ENCODE data around the gene GLG1.

GRCh38 chr16:74468807-74469525 is 137.9 kb downstream of the GLG1 start:
- TF ChIP-seq CTCF (IDR thresholded peaks at IDR 0.05) = no peak
- no peak for TF ChIP-seq POLR2A (IDR thresholded peaks at IDR 0.05)
